GM12878 (cell line): ENCODE results near the gene RALGAPA2. TPM values are rescaled to one million over a fixed set of nuclear protein-coding genes. Genes with fewer than 3 reads are reported as not detected.

ENCODE experiments used
- ATAC-seq: fragments of 200-7000 bp; cut with Tn5 transposase; 3 replicates; pipeline ENCODE4 v1.9.1; 2020; ENCODE audit warnings: mild to moderate bottlenecking, moderate library complexity
- BruUV-seq: library from RNA; stranded (reverse); fragments of 400-500 nt; replicated peaks from 2 replicates; lab custom pipeline; 2021; lab: Mats Ljungman, UMichigan
- CTCF ChIA-PET: fragments of 300-600 bp; sonication (Branson Sonifier 250); formaldehyde crosslinking; extraction: SDS; loops from one replicate; lab custom pipeline; 2021; ENCODE audit warnings: inconsistent platforms; lab: Yijun Ruan, JAX
- POLR2A ChIA-PET: fragments of 350-600 bp; formaldehyde crosslinking; extraction: SDS; loops from one replicate; lab custom pipeline; 2021; ENCODE audit warnings: inconsistent platforms; lab: Charles Lee
- RAD21 ChIA-PET: fragments of 300-600 bp; sonication (Branson Sonifier 250); formaldehyde crosslinking; loops from one replicate; lab custom pipeline; 2023; ENCODE audit warnings: antibody characterized with exemption; ENCODE audit not compliant: unreplicated experiment; lab: Charles Lee
- SMC1A ChIA-PET: fragments of 300-600 bp; sonication (Branson Sonifier 250); formaldehyde crosslinking; loops from one replicate; lab custom pipeline; 2023; ENCODE audit not compliant: unreplicated experiment, uncharacterized antibody; lab: Charles Lee
- DNase-seq: peaks from one replicate; pipeline ENCODE4 v3.0.0-alpha.2; 2011; ENCODE audit warnings: low read depth, low spot score
- FAIRE-seq: peaks from 3 replicates; lab custom pipeline; 2011; peaks lifted over from hg19 to GRCh38; lab: Jason Lieb, UNC
- H2AFZ ChIP-seq: 2 replicates; pipeline ENCODE4 v1.6.0; 2011; ENCODE audit warnings: low read depth, low read length, control low read depth; ENCODE audit not compliant: control insufficient read depth
- H3K27ac ChIP-seq: 2 replicates; pipeline ENCODE4 v1.5.1; 2011; ENCODE audit warnings: control low read depth; ENCODE audit not compliant: control insufficient read depth, insufficient read depth
- H3K27me3 ChIP-seq, 2 experiments: replicated peaks in 1 of 2; 2 replicates each; pipeline versions ENCODE4 v1.6.0 to v1.6.1; 2011; ENCODE audit warnings: low read length in 1 of 2; ENCODE audit not compliant: control insufficient read depth in 2 of 2, insufficient read depth in 2 of 2
- H3K36me3 ChIP-seq, 2 experiments: 2 replicates each; pipeline ENCODE4 v1.5.1; 2011; ENCODE audit warnings: low read length in 1 of 2; ENCODE audit not compliant: control insufficient read depth in 2 of 2, insufficient read depth in 2 of 2
- H3K4me1 ChIP-seq: 2 replicates; pipeline ENCODE4 v1.6.1; 2011; ENCODE audit warnings: mild to moderate bottlenecking, low read length, moderate library complexity, mixed read lengths; ENCODE audit not compliant: control insufficient read depth, insufficient read depth
- H3K4me2 ChIP-seq: 2 replicates; pipeline ENCODE4 v1.6.0; 2011; ENCODE audit warnings: control low read depth; ENCODE audit not compliant: control insufficient read depth, insufficient read depth
- H3K4me3 ChIP-seq: fragments of 200-600 bp; sonication (generic); 2 replicates; pipeline ENCODE4 v1.5.1; 2016
- H3K79me2 ChIP-seq: 2 replicates; pipeline ENCODE4 v1.6.0; 2011; ENCODE audit warnings: low read length; ENCODE audit not compliant: control insufficient read depth, insufficient read depth
- H3K9ac ChIP-seq: 2 replicates; pipeline ENCODE4 v1.8.0; 2011; ENCODE audit warnings: low read length, control low read depth, mixed read lengths; ENCODE audit not compliant: control insufficient read depth, insufficient read depth
- H3K9me3 ChIP-seq: replicated peaks from 3 replicates; pipeline ENCODE4 v1.5.1; 2011; ENCODE audit warnings: mild to moderate bottlenecking, low read length; ENCODE audit not compliant: control insufficient read depth, insufficient read depth
- H4K20me1 ChIP-seq: 2 replicates; pipeline ENCODE4 v1.6.0; 2011; ENCODE audit not compliant: control insufficient read depth, insufficient read depth
- BCL11A ChIP-seq: IDR thresholded peaks from 2 replicates; pipeline ENCODE4 v1.6.1; 2011; ENCODE audit warnings: low read depth, low read length
- BHLHE40 ChIP-seq, 2 experiments: fragments of 450-650 bp in 1 of 2; IDR thresholded peaks; 2 replicates each; pipeline ENCODE4 v1.6.1; 2011 to 2017; ENCODE audit warnings: low read depth in 2 of 2, borderline replicate concordance in 1 of 2, improper control_type of control experiment in 1 of 2, low read length in 1 of 2, mild to moderate bottlenecking in 1 of 2
- HDGF ChIP-seq: fragments of 450-650 bp; IDR thresholded peaks from 2 replicates; pipeline ENCODE4 v1.6.1; 2016; ENCODE audit warnings: antibody characterized with exemption
- IKZF2 ChIP-seq, 2 experiments: fragments of 450-650 bp; IDR thresholded peaks; 2 replicates each; pipeline ENCODE4 v1.6.1; 2017; ENCODE audit warnings: mild to moderate bottlenecking in 2 of 2, moderate library complexity in 2 of 2
- KLF5 ChIP-seq: fragments of 450-650 bp; IDR thresholded peaks from 2 replicates; pipeline ENCODE4 v1.6.1; 2014; ENCODE audit warnings: mild to moderate bottlenecking; ENCODE audit not compliant: partially characterized antibody
- MEF2A ChIP-seq: IDR thresholded peaks from 2 replicates; pipeline ENCODE4 v1.6.1; 2011; ENCODE audit warnings: low read depth, mild to moderate bottlenecking, low read length, moderate library complexity; ENCODE audit not compliant: insufficient read depth
- MEF2B ChIP-seq: fragments of 450-650 bp; IDR thresholded peaks from 2 replicates; pipeline ENCODE4 v1.6.1; 2018; ENCODE audit warnings: mild to moderate bottlenecking, moderate library complexity; ENCODE audit not compliant: partially characterized antibody, poor library complexity, severe bottlenecking
- MTA3 ChIP-seq: IDR thresholded peaks from 2 replicates; pipeline ENCODE4 v1.6.1; 2012; ENCODE audit warnings: low read length, inconsistent platforms, borderline replicate concordance
- NBN ChIP-seq: fragments of 450-650 bp; IDR thresholded peaks from 2 replicates; pipeline ENCODE4 v1.6.1; 2016
- PML ChIP-seq: IDR thresholded peaks from 2 replicates; pipeline ENCODE4 v1.6.1; 2012; ENCODE audit warnings: low read length, inconsistent platforms
- RB1 ChIP-seq: fragments of 450-650 bp; formaldehyde crosslinking; IDR thresholded peaks from 2 replicates; pipeline ENCODE4 v1.6.1; 2017; ENCODE audit warnings: mild to moderate bottlenecking, borderline replicate concordance
- RELA ChIP-seq: fragments of 450-650 bp; IDR thresholded peaks from 2 replicates; pipeline ENCODE4 v1.8.0; 2014; ENCODE audit warnings: borderline replicate concordance; ENCODE audit not compliant: partially characterized antibody
- STAT3 ChIP-seq: IDR thresholded peaks from 2 replicates; pipeline ENCODE4 v1.6.1; 2011; ENCODE audit warnings: low read depth, low read length, improper control_type of control experiment
- YY1 ChIP-seq: IDR thresholded peaks from 2 replicates; pipeline ENCODE4 v1.6.1; 2011; ENCODE audit warnings: low read depth, mild to moderate bottlenecking, low read length
- ZNF622 ChIP-seq: fragments of 450-650 bp; IDR thresholded peaks from 2 replicates; pipeline ENCODE4 v1.6.1; 2017; ENCODE audit warnings: mild to moderate bottlenecking, inconsistent platforms
- WGBS: methylation state at CpG from one replicate; pipeline ENCODE4 v1.1.6; 2016; ENCODE audit warnings: low lambda C conversion rate; ENCODE audit not compliant: insufficient replicate concordance, insufficient coverage; ENCODE audit errors: missing lambda C conversion rate; 5-methylcytosine and 5-hydroxymethylcytosine counted together
- in situ Hi-C: fragments of 300-500 bp; cut with MboI; formaldehyde crosslinking; loops from 9 replicates; pipeline ENCODE4 v1.14.3; 2018; ENCODE audit warnings: mixed read lengths
- intact Hi-C: fragments of 100-400 bp; cut with micrococcal nuclease; formaldehyde crosslinking; loops from one replicate; pipeline ENCODE4 v1.14.2; 2022; ENCODE audit not compliant: unreplicated experiment
- polyA plus RNA-seq, 11 experiments: library from polyadenylated mRNA; depleted of rRNA in 4 of 11; unstranded in 6 of 11; stranded (reverse) in 5 of 11; fragments of >200 nt; fragmentation: Nextera tagmentation in 4 of 11; fragmentation: Illumina TruSeq in 1 of 11; extraction: Ambion mirVana in 4 of 11; extraction: Trizol in 1 of 11; gene quantifications; 1 replicate in 1 of 11; 2 replicates in 10 of 11; pipeline versions ENCODE4 v1.2.1 to v1.2.3, GENCODE V29; 2011 to 2016; ENCODE audit warnings: inconsistent platforms in 2 of 11, missing spikeins in 2 of 11, low read depth in 1 of 11
- total RNA-seq, 4 experiments: library from RNA; depleted of rRNA in 3 of 4; stranded (reverse); fragments of >200 nt in 3 of 4; fragmentation: Illumina TruSeq in 1 of 4; extraction: Trizol in 1 of 4; gene quantifications; 2 replicates each; pipeline versions ENCODE4 v1.2.1 to v1.2.3, GENCODE V29; 2013 to 2021
- TF ChIP-seq, protein P1 (sequence below): IDR thresholded peaks from 2 replicates; pipeline ENCODE4 v1.6.1; 2011; ENCODE audit warnings: mild to moderate bottlenecking, low read depth, low read length, moderate library complexity; ENCODE audit not compliant: insufficient replicate concordance
- TF ChIP-seq, protein P2 (sequence below): IDR thresholded peaks from 2 replicates; pipeline ENCODE4 v1.6.1; 2011; ENCODE audit warnings: borderline replicate concordance, low read depth, mild to moderate bottlenecking, moderate library complexity, mixed read lengths, low read length; ENCODE audit not compliant: insufficient read depth; ENCODE audit errors: extremely low read length
- TF ChIP-seq, protein P3 (sequence below): fragments of 450-650 bp; formaldehyde crosslinking; IDR thresholded peaks from 2 replicates; pipeline ENCODE4 v1.4.0; 2020; ENCODE audit warnings: mild to moderate bottlenecking, moderate library complexity

Gene RALGAPA2
- total and polyA plus RNA-seq, 10 of the 15 experiments (the other 5 are each of a cell fraction or from before 2014, with no cell fraction given), result 2.9 to 29.4 (median 19.6) TPM

DNA sequence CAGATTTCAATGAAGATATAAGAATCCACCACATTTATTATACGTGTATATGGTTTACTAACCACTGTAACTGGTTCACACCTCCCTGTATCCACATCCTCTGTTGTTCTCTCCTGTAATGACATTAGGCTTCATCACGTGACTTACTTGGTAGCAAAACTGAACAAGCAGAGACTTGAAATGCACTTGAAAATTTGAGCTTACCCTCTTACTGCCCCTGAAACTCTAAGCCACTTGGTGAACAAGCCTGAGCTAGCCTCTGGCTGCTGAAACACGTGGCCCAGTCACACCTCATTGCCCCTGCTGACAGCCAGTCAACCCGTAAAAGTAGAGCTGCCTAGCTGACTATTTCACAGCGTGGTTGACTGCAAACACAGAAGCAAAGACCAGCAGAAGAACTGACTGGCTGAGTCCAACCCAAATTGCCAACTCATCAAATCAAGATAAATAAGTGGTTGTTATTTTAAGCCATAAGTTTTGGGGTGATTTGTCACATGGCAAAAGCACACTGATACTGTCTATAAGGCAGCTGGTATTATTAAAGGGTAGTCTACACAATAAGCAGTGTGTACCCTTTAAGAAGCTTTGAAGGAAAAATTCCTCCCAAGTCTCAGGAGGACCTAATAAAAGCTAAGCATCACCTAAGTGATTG is 109.0 kb downstream of the RALGAPA2 start:
- ChIA-PET SMC1A (interaction anchor here (0.8 to 1.9 kb wide), 11 partner anchors 9 to 269 kb away, joined by 3 to 7 read pairs (median 4); no protein-coding TSS in a partner anchor), RAD21 (interaction anchor here (0.8 to 4.0 kb wide), 9 partner anchors 9 to 551 kb away, joined by 3 to 17 read pairs (median 3); partner anchors contain the start of genes CFAP61 and CRNKL1), POLR2A (interaction anchor here (0.6 to 1.1 kb wide), 3 partner anchors 33 to 158 kb away, joined by 3 to 4 read pairs (median 4); no protein-coding TSS in a partner anchor), CTCF (interaction anchor here (0.6 to 6.4 kb wide), 9 partner anchors 8 to 894 kb away, joined by 3 to 56 read pairs (median 3); no protein-coding TSS in a partner anchor)
- H4K20me1 ChIP-seq, result no peaks in the 10 kb centered on the region
- 11% methylated on average over 5 of the region's 5 CpGs for WGBS
- H3K9ac ChIP-seq, result no peak overlapping the region
- ATAC-seq, result peak; percentile 100
- no peaks in the 10 kb centered on the region for H3K27me3 ChIP-seq
- 0 out of 2 replicates have a peak overlapping the region, but pooled peaks have one; percentile 5 for H3K4me2 ChIP-seq
- peaks cover 8% of the 10 kb centered on the region; the same call in 2 of the 3 replicates for H3K9me3 ChIP-seq
- H3K27ac ChIP-seq, result peak overlapping the region; percentile 83
- peak; percentile 92 for FAIRE-seq
- in situ Hi-C loops, result no loop called here
- H3K4me1 ChIP-seq, result peaks cover 19% of the 10 kb centered on the region
- H3K36me3 ChIP-seq, result peaks cover 0 to 2% of the 10 kb centered on the region in 2 experiments; a peak in 1 of 4 replicates
- intact Hi-C loops, result no loop called here
- DNase-seq, result peak; percentile 95
- no peak overlapping the region for H2AFZ ChIP-seq
- no peaks in the 10 kb centered on the region for H3K79me2 ChIP-seq
- no peak overlapping the region for H3K4me3 ChIP-seq
- BruUV-seq, result no TSS peak
- TF ChIP-seq YY1, result peak; percentile 10; the same call in 1 of the 2 replicates
- TF ChIP-seq STAT3, result no peak
- TF ChIP-seq MTA3, result peak; percentile 54; the same call in 1 of the 2 replicates
- peak; percentile 70 for TF ChIP-seq MEF2B
- TF ChIP-seq ZNF622, result no peak
- TF ChIP-seq PML, result peak; percentile 31; the same call in 1 of the 2 replicates
- TF ChIP-seq RELA, result no peak
- TF ChIP-seq, protein P1, sequence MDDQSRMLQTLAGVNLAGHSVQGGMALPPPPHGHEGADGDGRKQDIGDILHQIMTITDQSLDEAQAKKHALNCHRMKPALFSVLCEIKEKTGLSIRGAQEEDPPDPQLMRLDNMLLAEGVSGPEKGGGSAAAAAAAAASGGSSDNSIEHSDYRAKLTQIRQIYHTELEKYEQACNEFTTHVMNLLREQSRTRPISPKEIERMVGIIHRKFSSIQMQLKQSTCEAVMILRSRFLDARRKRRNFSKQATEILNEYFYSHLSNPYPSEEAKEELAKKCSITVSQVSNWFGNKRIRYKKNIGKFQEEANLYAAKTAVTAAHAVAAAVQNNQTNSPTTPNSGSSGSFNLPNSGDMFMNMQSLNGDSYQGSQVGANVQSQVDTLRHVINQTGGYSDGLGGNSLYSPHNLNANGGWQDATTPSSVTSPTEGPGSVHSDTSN, result peak; percentile 74
- no peak for TF ChIP-seq RB1
- no peak for TF ChIP-seq KLF5
- peak; percentile 97 for TF ChIP-seq NBN
- TF ChIP-seq IKZF2 (IDR thresholded peaks at IDR 0.05), result peak; percentile 70 to 85; a peak in 3 of 4 replicates
- TF ChIP-seq, protein P2, sequence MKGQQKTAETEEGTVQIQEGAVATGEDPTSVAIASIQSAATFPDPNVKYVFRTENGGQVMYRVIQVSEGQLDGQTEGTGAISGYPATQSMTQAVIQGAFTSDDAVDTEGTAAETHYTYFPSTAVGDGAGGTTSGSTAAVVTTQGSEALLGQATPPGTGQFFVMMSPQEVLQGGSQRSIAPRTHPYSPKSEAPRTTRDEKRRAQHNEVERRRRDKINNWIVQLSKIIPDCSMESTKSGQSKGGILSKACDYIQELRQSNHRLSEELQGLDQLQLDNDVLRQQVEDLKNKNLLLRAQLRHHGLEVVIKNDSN, result peak; percentile 77
- 0 out of 2 replicates have a peak, but pooled peaks have one; percentile 43 for TF ChIP-seq HDGF
- TF ChIP-seq BCL11A, result no peak
- peak; percentile 97 for TF ChIP-seq BHLHE40 (IDR thresholded peaks at IDR 0.05; ENCODE audit: borderline replicate concordance in 1 of 2, low read depth in 2 of 2, low read length in 1 of 2)
- TF ChIP-seq, protein P3, sequence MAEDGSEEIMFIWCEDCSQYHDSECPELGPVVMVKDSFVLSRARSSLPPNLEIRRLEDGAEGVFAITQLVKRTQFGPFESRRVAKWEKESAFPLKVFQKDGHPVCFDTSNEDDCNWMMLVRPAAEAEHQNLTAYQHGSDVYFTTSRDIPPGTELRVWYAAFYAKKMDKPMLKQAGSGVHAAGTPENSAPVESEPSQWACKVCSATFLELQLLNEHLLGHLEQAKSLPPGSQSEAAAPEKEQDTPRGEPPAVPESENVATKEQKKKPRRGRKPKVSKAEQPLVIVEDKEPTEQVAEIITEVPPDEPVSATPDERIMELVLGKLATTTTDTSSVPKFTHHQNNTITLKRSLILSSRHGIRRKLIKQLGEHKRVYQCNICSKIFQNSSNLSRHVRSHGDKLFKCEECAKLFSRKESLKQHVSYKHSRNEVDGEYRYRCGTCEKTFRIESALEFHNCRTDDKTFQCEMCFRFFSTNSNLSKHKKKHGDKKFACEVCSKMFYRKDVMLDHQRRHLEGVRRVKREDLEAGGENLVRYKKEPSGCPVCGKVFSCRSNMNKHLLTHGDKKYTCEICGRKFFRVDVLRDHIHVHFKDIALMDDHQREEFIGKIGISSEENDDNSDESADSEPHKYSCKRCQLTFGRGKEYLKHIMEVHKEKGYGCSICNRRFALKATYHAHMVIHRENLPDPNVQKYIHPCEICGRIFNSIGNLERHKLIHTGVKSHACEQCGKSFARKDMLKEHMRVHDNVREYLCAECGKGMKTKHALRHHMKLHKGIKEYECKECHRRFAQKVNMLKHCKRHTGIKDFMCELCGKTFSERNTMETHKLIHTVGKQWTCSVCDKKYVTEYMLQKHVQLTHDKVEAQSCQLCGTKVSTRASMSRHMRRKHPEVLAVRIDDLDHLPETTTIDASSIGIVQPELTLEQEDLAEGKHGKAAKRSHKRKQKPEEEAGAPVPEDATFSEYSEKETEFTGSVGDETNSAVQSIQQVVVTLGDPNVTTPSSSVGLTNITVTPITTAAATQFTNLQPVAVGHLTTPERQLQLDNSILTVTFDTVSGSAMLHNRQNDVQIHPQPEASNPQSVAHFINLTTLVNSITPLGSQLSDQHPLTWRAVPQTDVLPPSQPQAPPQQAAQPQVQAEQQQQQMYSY (CRISPR knock-in tag), result peak; percentile 83
- no peak for TF ChIP-seq MEF2A
